Activated CD8-positive, alpha-beta T cell treated with anti-CD3 and anti-CD28 coated beads for 36 hours (primary cell): ENCODE measurements around the gene SLC1A1. TPM values are rescaled to one million over a fixed set of nuclear protein-coding genes. Genes with fewer than 3 reads are reported as not detected.

Source experiments
- ATAC-seq: fragments of 200-7000 bp; cut with Tn5 transposase; one replicate; pipeline ENCODE4 v1.10.0; 2021; ENCODE audit warnings: mild to moderate bottlenecking, moderate library complexity
- CTCF ChIA-PET: fragments of 350-600 bp; sonication (Branson Sonifier 250); formaldehyde crosslinking; loops from one replicate; lab custom pipeline; 2021; ENCODE audit warnings: antibody characterized with exemption; lab: Charles Lee
- POLR2A ChIA-PET: fragments of 350-600 bp; sonication (Branson Sonifier 250); formaldehyde crosslinking; loops from one replicate; lab custom pipeline; 2021; ENCODE audit warnings: antibody characterized with exemption; lab: Charles Lee
- DNase-seq: peaks from one replicate; pipeline ENCODE4 v3.0.0-alpha.2; 2020
- H3K27ac Mint-ChIP-seq: one replicate; pipeline ENCODE4 v1.8.0; 2021; ENCODE audit warnings: mild to moderate bottlenecking, mixed read lengths
- H3K27me3 Mint-ChIP-seq: one replicate; pipeline ENCODE4 v1.8.0; 2021; ENCODE audit warnings: mixed read lengths
- H3K36me3 Mint-ChIP-seq: one replicate; pipeline ENCODE4 v1.8.0; 2021; ENCODE audit warnings: low read depth, mixed read lengths
- H3K4me1 Mint-ChIP-seq: one replicate; pipeline ENCODE4 v1.8.0; 2021; ENCODE audit warnings: low read depth, mixed read lengths
- H3K4me3 Mint-ChIP-seq: one replicate; pipeline ENCODE4 v1.8.0; 2021; ENCODE audit warnings: mild to moderate bottlenecking, moderate library complexity, mixed read lengths
- H3K9me3 Mint-ChIP-seq: one replicate; pipeline ENCODE4 v1.8.0; 2021; ENCODE audit warnings: mixed read lengths
- CTCF ChIP-seq: fragments of 200-600 bp; IDR thresholded peaks from one replicate; pipeline ENCODE4 v1.8.0; 2022; ENCODE audit warnings: antibody characterized with exemption, mild to moderate bottlenecking
- intact Hi-C: fragments of 100-400 bp; cut with micrococcal nuclease; formaldehyde crosslinking; loops from one replicate; pipeline ENCODE4 v1.10.0; 2022
- total RNA-seq, 2 experiments: library from RNA; stranded (reverse); gene quantifications; one replicate each; pipeline ENCODE4 v1.2.3, GENCODE V29; 2021

Gene SLC1A1
- total RNA-seq, 2 experiments from 2014 or later, result 0.09 to 0.29 TPM

GRCh38 chr9:4537581-4537980 lies 47.3 kb downstream of the SLC1A1 start:
- POLR2A ChIA-PET, result no interaction called here
- ATAC-seq, result no peak
- CTCF ChIA-PET, result no interaction called here
- DNase-seq, result no peak
- peaks cover 3% of the 10 kb centered on the region for H3K9me3 Mint-ChIP-seq
- no peaks in the 10 kb centered on the region for H3K36me3 Mint-ChIP-seq
- intact Hi-C loops, result no loop called here
- H3K27ac Mint-ChIP-seq, result no peak overlapping the region
- TF ChIP-seq CTCF, result no peak
- H3K27me3 Mint-ChIP-seq, result no peaks in the 10 kb centered on the region
- no peak overlapping the region for H3K4me3 Mint-ChIP-seq
- peaks cover 11% of the 10 kb centered on the region for H3K4me1 Mint-ChIP-seq

GRCh38 chr9:4538107-4538506 lies 47.8 kb downstream of the SLC1A1 start:
- Mint-ChIP-seq H3K27me3 (no peaks in the 10 kb centered on the region), H3K4me3 (no peak overlapping the region), H3K36me3 (no peaks in the 10 kb centered on the region), H3K9me3 (no peaks in the 10 kb centered on the region), H3K27ac (no peak overlapping the region), H3K4me1 (peaks cover 9% of the 10 kb centered on the region)
- POLR2A ChIA-PET, result no interaction called here
- DNase-seq (no peak), ATAC-seq (no peak)
- CTCF ChIA-PET, result interaction anchor here (1.2 kb wide), 1 partner anchor 10 kb away, joined by 3 read pairs; no protein-coding TSS in a partner anchor
- no peak for TF ChIP-seq CTCF
- intact Hi-C loops, result no loop called here

GRCh38 chr9:4538621-4539020 lies 48.4 kb downstream of the SLC1A1 start:
- no peaks in the 10 kb centered on the region for H3K36me3 Mint-ChIP-seq
- intact Hi-C loops, result no loop called here
- no peak overlapping the region for H3K27ac Mint-ChIP-seq
- CTCF ChIA-PET, result interaction anchor here (1.2 kb wide), 1 partner anchor 10 kb away, joined by 3 read pairs; no protein-coding TSS in a partner anchor
- POLR2A ChIA-PET, result no interaction called here
- TF ChIP-seq CTCF, result no peak
- no peaks in the 10 kb centered on the region for H3K9me3 Mint-ChIP-seq
- H3K4me1 Mint-ChIP-seq, result peaks cover 7% of the 10 kb centered on the region
- ATAC-seq (no peak), DNase-seq (no peak)
- no peak overlapping the region for H3K4me3 Mint-ChIP-seq
- no peaks in the 10 kb centered on the region for H3K27me3 Mint-ChIP-seq

- no peaks in the 10 kb centered on the region for H3K9me3 Mint-ChIP-seq
- TF ChIP-seq CTCF, result no peak
- H3K27me3 Mint-ChIP-seq, result no peaks in the 10 kb centered on the region
- DNase-seq, result no peak
- ChIA-PET CTCF (no interaction called here), POLR2A (no interaction called here)
- no peak for ATAC-seq
- H3K27ac Mint-ChIP-seq, result no peak overlapping the region
- no peaks in the 10 kb centered on the region for H3K36me3 Mint-ChIP-seq
- no peak overlapping the region for H3K4me3 Mint-ChIP-seq
- intact Hi-C loops, result no loop called here
- H3K4me1 Mint-ChIP-seq, result no peaks in the 10 kb centered on the region
These were observed 50.2 kb downstream of the SLC1A1 start for GRCh38 chr9:4540425-4540824.

GRCh38 chr9:4541281-4541680 lies 51.0 kb downstream of the SLC1A1 start:
- Mint-ChIP-seq H3K4me1 (no peaks in the 10 kb centered on the region), H3K27ac (no peak overlapping the region), H3K27me3 (no peaks in the 10 kb centered on the region), H3K36me3 (no peaks in the 10 kb centered on the region), H3K9me3 (no peaks in the 10 kb centered on the region), H3K4me3 (no peak overlapping the region)
- TF ChIP-seq CTCF, result no peak
- intact Hi-C loops, result no loop called here
- ATAC-seq (no peak), DNase-seq (no peak)
- POLR2A ChIA-PET, result no interaction called here
- CTCF ChIA-PET, result no interaction called here
